Frontal cortex (tissue), 4 donors: ENCODE data around the gene SLC31A1. TPM values are rescaled to one million over a fixed set of nuclear protein-coding genes. Genes with fewer than 3 reads are reported as not detected.

Source experiments
- DNase-seq, 2 donors: peaks; one replicate each; pipeline ENCODE4 v3.0.0; 2012; ENCODE audit warnings: low spot score in 2 of 2
- FAIRE-seq: peaks from 2 replicates; lab custom pipeline; 2012; peaks lifted over from hg19 to GRCh38; lab: Jason Lieb, UNC
- total RNA-seq: library from RNA; depleted of rRNA; stranded (reverse); fragments of >200 nt; gene quantifications from one replicate; pipeline ENCODE4 v1.2.3, GENCODE V29; 2014
- donor health status: control.
- donor health status: control.
- donor health status: control.

SLC31A1 gene
- total RNA-seq, 1 donor from 2014 or later, result 7.3 TPM

DNA sequence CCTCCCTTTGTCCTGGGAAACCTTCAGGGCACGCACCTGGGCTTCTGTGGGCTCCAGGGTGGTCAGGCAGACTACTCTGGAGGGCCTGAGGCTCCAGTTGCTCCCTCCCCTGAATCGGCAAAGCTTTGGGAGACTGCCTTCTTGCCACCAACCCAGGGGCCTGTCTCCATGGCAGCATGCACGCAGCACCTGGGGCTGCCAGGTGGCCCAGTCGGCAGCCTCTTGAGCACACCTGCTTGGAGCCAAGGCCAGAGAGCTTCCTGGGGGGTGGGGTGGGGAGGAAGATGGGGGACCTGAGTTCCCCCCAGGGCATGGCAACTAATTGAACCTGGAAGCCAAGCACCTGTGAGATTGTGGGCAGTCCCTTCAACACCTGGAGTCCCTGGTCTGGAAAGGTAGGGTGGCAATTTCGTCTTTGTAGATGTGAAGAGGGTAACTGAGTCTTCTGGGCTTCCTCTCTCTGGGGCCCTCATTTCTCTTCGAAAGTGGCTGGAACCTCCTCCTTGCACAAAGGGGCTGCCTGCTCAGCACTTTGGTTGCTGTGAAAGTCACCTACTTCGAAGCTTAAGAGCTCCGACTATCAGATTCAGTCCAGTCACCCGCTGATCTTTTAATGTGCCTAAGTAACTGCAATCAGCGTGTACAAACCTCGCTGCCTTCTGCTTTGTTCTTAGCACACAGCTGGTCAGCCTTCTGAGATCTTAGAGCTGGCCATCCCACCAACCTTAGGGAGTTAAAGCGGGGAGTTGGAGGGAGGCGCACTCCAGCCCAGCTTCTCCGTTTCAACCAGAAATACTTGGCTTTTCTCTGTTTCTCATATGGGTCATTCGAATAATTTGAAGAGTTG, 77.8 kb downstream of the SLC31A1 start:
- DNase-seq (no peak), FAIRE-seq (no peak)

DNA sequence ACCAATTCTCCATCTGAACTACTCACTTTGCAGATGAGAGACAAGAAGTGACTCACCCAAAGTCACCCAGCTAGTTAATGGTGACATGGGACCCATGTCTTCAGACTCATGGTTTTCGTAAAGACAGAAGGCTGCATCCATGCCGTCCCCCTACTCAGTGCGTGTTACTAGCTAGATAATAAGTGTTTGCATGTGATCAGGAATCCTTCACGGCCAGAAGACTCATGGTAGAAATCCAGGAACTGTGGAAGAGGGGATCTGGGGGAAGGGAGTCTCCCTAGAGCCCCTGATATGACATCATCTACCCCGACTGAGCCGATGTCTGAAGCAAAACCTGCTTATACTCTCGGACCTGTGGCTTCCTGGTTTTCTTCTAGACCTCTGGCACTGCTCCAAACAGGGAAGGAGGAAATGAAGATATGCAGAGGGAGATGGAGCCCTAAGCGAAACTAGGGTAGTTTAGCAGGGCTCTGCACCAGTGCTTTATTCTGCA, 78.5 kb downstream of the SLC31A1 start:
- FAIRE-seq, result no peak
- peak; percentile 11 to 16 for DNase-seq

DNA sequence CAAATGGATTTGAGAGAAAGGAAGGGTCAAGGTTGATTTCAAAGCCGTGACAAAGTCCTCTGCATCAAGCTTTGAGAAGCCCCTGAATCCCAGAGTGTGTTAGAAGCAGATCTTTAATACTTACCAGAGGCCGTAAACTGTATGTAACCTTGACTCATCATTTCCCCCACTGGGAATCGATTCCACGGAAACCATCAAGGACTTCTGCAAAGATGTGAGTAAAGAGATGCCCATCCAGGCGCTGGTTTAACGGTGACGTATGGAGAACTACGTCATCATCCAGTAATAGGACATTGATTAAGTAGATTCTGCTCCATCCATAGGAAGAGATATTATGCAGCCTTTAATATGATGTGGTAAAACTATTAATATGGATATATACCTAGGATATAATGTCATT, 80.2 kb downstream of the SLC31A1 start:
- no peak for DNase-seq
- FAIRE-seq, result no peak

DNA sequence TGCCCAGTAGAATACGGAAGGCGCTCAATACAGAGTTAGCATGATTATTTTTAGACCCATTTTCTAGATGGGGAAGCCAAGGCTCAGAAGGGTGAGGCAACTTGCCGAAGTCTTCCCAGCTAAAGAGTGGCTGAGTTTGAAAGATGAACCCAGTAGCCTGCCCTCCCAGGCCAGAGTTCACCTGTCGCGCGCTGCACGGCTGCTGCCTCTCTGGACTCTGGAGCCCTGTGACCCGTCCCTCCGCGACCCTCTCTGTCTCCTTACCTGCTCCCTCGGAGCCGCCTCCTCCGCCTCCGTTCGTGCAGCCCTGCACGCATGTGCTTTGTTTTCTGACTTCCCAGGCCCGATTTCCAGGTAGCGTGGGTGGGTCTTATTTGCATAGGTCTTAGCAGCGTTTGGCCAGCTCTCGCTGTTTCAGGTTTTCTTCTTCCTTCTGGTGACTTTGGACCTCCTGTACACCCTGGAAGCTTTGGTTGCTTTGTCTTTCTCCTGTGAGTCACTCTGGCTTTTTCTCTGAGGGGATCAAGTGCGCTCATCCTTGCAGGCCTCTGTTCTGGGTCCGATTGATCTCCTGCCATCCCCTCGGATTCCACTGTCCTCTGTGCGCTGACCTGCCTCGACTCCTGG, 81.6 kb downstream of the SLC31A1 start, which contains the start of gene RNF183:
RNF183 (minus strand) TSS at position 585 of the 627 bp plus-strand sequence. CDS start 5,192 bp downstream, outside the sequence.
- no peak for FAIRE-seq
- no peak for DNase-seq

DNA sequence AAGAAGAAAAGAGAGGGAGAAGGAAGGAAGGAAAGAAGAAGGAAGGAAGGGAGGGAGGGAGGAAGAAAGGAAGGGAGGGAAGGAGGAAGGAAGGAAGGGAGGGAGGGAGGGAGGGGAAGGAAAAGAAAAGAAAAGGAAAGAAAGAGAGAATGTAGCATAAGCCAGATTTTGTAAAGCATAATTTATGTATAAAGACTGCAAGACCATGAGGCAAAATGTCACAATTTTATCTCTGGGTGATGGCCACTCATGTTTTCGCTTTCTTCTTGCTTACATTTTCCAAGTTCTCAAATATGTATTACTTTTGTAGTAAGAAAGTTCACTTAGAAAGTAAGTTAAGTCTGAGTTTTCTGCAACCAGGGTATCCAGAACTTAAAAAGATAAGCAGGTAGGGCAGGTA, 85.2 kb downstream of the SLC31A1 start:
- FAIRE-seq (no peak), DNase-seq (no peak)

DNA sequence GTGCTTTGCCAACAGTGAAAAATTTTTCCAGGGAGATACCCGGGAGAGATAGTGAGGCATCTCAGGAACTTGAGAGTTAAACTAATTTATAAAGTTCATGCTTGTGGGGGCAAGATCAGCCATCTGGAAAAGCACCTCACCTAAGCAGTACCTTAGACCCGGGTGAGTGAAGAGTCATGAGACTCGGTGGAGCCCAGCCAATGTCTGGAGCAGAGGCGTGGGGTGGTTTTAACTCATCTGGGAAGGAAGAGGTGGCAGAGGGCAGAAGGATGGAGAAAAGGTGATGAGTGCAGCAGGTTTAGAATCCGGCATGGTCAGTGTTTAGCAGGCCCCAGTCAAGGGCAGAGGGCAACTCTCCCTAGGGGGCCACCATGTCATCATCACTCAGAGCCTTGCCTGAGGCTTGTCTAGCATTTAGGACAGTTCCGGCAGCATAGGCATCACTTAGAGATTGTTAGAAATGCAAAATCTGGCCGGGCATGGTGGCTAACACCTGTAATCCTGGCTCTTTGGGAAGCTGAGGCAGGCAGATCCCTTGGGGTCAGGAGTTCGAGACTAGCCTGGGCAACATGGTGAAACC, 86.1 kb downstream of the SLC31A1 start:
- FAIRE-seq, result no peak
- no peak for DNase-seq

DNA sequence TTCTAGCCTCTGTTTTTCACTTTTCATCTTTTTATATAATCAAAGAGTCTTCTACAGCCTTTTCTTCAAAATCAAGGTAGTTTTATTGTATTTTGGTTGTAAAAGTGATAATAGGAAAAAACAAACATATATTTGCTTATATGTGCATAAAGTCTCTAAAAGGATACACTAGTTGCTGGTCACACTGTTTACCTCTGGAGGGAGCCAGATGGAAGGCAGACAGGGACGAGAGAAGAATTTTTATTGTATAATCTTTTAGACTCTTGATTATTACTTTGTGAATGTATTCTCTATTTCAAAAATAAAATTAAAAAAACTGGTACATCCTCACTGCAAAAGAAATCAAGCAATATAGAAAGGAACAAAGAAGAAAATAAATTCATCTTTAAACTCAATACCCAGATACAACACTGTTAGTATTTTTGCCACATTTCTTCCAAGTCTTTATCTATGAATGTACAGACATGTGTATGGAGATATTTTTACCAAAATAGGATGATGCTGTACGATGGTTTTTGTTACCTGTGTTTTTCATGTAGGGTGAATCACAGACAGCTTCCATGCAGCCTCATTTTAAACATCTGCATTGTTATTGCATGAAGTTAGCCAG, 88.0 kb downstream of the SLC31A1 start:
- FAIRE-seq (peak; percentile 88), DNase-seq (peak; percentile 17 to 54)

DNA sequence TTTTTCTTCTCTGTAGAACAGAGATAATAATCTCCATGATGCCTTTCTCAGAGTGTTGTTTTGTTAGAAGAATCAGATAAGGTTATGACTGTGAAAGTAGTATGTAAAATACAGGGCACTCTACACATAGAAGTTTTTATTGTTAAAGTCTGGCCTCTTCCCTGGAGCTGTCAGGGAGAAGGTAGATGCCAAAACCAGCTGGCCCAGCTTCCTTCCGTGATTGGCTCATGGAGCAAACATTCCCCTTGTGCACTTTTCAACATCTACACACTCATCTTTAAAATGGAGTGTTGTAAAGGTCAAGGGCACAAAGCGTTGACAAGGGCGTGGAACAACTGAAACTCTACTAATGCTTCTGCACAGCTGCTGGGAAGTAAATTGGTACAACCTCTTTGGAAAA, 89.2 kb downstream of the SLC31A1 start:
- no peak for DNase-seq
- no peak for FAIRE-seq

DNA sequence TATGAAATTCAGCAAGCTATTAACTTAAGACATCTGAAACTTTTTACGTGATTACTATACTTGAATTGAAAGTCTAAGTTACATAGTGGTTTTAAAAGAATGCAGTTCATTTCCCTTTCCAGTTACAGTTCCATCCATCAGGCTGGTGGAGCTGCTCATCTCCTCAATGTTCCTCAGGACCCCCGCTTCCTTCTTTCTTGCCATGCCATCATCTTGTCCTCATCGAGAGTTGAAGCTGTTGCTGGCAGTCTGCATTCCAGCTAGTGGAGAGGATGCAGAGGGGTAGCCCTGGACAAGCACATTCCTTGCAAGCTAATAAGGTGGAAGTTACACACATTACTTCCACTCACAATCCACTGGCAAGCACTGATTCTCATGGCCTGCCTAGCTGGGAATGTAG, 90.6 kb downstream of the SLC31A1 start:
- FAIRE-seq (no peak), DNase-seq (no peak)

DNA sequence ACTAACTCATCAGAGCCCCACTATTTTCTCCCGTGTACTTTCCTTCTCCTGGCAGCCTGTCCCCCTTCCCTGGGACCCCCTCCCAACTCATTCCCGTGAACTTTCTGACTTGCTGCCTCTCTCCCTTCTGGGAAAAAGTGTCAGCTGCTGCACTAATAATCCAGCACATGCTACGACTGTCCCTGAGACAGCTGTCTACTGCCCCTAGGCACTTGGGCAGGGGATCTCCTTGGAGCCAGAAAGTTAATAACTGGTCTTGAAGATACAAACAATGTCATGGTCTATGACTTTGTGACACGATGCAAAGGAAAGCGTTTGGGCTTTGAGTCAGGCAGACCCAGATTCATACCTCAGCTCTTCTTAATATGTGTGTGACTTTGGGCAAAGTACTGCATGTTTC, 91.9 kb downstream of the SLC31A1 start:
- FAIRE-seq (no peak), DNase-seq (no peak)

Other genes with a start within 250 kb of the SLC31A1 start
- 28.1 TPM for gene ZNF883, start 209.4 kb upstream of the SLC31A1 start, total RNA-seq
- 22.8 TPM for gene ZFP37, start 164.8 kb upstream of the SLC31A1 start, total RNA-seq
- 6.9 TPM for gene SLC31A2, start 70.5 kb upstream of the SLC31A1 start, total RNA-seq
- 9.8 TPM for gene FKBP15, start 267 bp upstream of the SLC31A1 start, total RNA-seq
- 14.3 TPM for gene CDC26, start 54.0 kb downstream of the SLC31A1 start, total RNA-seq
- gene PRPF4, start 54.1 kb downstream of the SLC31A1 start, total RNA-seq, result 23.6 TPM
- gene RNF183, start 81.8 kb downstream of the SLC31A1 start, total RNA-seq, result not detected
- 2.4 TPM for gene WDR31, start 118.7 kb downstream of the SLC31A1 start, total RNA-seq
- gene BSPRY, start 128.0 kb downstream of the SLC31A1 start, total RNA-seq, result under 0.01 TPM
- 9.0 TPM for gene HDHD3, start 155.4 kb downstream of the SLC31A1 start, total RNA-seq
- 11.4 TPM for gene ALAD, start 179.7 kb downstream of the SLC31A1 start, total RNA-seq
- gene POLE3, start 189.1 kb downstream of the SLC31A1 start, total RNA-seq, result 39.5 TPM
- 1.2 TPM for gene C9orf43, start 189.2 kb downstream of the SLC31A1 start, total RNA-seq
- gene RGS3, start 242.2 kb downstream of the SLC31A1 start, total RNA-seq, result 11.4 TPM